SKM-1 treated with dmso at 0.1 percent for 144 hours (cell line): ENCODE data around the gene DOCK3.

Experiments
- DNase-seq: peaks from one replicate; lab custom pipeline; 2025; ENCODE audit not compliant: unreplicated experiment; lab: John Stamatoyannopoulos, UW

Gene DOCK3

DNA sequence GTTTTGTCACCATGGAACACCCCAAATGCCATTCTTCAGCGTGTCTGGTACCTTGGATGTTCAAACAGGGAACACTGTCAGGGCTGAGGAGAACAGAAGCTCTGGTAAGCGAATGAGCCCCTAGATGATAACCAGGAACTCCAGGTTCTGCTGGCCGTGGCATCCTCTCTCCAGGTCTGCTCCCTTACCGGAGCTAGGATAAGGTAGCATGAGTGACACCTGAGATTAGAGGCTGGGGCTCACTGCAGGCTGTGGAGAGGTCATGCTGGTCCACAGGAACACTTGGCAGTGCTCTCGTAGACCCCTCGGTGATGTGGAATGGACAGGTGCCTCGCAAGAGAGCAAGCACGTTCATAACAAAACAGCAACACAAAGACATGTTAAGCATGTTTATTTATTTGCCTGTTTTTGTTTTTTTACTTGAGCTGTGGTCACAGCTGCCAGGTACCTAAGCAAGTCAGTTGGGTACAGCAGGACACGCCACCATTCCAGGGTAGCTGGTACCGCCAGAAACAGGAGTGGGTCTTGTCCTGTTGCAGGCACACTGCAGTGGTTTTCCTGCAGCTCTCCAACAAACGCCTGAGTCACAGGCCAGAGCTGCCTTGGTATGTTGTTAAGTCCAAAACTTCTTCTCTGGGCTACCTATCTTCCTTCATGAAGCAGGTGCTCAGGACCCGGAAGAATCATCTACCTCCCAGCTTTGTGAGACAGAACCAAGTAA lies 720.9 kb downstream of the DOCK3 start:
- no peak for DNase-seq

DNA sequence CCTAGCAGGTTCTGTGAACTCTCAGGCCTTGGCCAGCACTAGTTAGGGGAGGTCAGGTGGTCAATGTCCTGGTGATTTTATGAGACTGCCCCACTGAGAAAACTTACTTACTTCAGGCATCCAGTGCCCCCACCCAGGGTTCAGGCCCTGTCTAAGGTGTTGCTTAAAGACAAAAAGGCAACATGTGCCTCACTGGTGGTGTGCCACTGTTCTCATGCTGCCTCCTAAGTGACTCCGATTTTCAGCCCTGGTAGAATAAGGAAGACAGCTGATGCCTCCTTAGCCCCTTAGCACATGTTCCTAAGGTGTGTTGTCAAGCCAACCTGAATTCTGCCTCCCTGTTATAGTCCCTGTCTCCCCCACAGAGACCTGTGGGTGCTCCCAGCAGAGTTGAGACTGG lies 721.7 kb downstream of the DOCK3 start:
- DNase-seq = no peak

DNA sequence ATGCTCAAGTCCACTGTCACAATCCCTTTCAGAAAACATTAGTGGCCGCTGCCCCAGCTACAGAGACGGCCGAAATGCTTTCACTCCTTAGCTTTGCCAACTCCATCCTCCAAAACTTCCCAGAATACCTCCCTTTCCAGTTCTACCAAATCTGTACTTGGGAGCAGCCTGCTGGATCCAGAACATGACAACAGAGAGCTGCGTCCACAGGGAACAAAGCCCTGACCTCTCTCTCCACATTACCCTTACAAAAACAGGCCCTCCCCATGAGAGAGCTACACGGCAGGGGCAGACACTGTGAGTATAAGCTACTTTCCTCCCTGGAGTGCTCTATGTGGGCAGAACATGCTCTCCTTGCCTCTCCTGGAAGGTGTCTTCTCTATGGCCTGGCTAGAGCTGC lies 722.7 kb downstream of the DOCK3 start:
- DNase-seq = no peak

DNA sequence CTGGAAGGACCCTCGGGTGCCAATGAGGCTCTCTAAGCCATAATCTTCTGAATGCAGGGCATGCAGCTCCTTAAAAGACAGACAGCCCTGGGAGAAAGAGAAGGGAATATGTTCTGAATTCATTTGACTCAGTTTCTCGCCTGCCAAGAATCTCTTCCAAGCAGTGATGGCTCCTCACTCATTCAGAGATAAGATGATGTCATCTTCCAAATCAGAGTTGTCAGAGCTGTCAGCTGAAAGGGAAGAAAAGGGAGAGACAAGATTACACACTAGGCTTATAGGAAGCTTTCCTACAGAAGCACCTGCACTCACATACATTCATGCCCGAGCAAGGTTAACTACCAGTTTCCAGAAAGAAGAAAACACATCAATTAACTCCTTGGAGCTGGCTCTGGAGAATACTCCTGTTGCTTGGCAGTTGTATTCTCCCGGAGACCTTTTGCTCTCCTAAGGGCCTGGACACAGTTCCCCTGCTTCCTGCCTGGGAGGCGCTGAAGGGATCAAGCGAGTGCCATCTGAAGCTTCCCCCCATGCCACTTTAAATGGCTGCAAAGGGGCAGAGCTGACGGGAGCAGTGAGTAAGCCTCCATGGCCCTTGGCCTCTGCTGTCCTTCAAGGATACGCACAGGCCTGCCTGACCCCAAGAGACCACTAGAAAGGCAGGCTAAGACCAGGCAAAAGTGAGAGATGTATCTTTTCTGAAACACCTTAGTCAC lies 724.0 kb downstream of the DOCK3 start:
- DNase-seq = no peak

DNA sequence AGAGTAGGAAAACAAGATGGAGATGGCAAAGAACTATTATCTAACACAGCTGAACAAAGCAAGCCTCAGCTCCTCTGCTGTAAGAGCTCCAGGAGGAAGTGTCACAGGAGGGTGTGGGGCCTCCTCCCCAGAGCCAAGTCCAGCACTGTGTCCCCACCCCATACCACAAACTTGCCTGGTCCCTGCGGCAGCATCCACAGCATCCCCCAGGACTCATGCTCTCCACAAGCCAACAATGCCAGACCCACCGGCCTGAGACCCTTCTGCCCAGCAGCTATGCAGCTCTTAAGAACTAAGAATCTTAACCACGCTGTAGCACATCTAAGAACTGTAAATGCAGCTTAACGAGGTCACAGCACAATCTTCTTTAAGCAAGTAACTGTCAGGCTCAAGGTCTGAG lies 725.4 kb downstream of the DOCK3 start:
- DNase-seq = no peak

DNA sequence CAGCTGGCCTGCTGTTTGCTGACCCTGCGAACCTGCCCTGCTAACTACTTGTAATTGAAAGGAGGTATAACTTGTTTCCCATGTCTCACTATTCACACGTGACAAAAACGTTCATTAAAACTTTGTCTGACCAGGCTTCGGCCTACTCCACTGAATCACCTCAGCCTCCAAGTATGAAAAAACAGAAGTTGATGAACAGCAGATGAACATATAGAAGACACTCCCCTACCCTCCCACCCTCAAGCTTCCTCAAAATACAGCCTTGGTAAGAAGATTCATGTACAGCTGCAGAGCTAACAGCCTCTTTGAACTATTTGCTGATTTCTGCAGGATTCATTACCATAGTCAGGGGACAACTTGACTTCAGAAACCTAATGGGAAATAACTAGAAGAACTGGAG lies 727.0 kb downstream of the DOCK3 start:
- peak; percentile 35 for DNase-seq

DNA sequence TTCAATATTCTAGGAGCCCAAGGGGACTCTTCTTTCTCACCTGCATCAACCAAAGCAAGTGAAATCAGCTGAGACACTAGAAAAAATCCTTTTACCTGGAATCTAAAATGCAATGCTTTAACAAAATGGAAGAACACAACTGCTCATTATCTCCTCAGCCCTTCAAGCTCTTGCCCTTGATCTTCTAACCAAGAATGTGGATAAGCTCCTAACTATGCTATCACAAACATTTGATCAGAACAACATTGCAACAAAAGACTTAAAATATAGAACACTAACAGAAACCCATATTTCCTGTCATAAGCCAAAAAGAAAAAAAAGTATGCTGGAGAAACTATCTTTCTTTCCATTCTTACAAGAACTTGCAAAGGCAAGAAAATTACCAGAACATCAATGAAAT lies 728.9 kb downstream of the DOCK3 start:
- DNase-seq = no peak

DNA sequence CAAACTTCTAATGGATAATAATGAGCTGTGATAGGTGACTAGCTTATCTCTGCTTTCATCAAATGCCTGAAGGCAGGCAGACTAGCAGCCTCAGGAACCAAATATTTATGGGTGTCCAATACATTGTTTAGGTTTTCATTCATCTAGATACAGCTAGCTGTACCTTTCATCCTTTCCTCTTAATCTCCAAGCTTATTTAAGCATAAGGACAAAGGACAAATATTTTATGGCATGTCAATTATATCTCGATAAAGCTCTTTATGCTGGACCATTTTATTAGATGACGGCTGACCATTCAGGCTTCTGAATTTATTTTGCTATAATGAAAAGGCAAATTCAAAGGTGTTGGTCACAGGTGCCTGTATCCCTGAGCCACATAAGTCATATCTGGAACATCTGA lies 733.3 kb downstream of the DOCK3 start:
- DNase-seq = no peak

DNA sequence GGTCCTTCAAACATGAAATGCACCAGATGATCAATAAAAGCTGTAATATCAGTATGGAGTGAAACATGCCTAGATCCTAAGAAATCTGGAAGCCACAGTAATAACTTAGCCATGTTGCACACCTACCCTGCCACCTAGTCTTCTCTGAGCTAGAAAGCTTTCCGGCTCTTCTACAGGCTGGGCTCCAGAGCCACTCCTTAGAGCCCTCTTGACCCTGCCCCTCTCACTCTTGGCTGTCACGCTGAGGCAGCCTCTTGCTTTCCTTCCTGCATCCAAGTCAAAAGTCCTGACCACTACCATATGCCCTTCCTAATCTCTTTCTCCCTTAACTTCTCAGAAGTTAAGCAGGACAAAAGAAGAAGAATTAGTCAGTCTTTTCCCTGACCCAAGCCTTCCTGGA lies 734.1 kb downstream of the DOCK3 start:
- no peak for DNase-seq

DNA sequence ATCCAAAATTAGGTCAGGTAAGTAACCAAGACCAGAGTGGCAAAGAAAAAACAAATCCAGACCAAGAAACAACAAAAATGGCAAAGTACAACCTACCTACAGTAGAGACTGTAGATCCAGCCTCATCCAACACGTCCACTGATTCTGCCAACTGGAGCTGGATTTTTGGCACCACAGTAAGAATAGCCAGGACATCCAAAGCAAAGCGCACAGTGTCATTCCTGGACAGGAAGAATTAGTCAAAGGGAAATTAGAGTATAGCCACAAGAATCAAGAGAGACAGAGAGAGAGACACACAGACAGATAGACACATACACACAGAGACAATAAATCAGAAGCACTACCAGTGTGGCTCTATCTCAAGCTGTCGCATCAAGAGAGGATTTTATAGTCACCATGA lies 747.5 kb downstream of the DOCK3 start:
- DNase-seq = no peak

DNA sequence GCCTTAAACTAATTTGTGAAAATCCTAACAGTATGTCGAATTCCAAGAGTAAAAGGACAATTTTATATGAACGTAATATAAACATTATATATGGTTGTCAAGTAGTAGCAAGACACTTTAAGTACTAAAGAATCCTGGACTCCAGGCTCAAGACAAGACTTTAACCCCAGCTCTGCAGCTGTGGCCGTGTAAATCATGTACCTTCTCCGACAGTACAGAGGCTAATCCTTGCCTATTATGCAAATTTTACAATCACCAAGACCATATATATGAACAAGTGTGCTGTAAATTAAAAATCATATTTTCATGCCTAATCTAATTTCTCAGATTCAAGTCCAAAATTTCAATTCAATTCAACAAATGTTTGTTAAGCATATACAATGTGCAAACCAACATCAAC lies 752.2 kb downstream of the DOCK3 start:
- DNase-seq = no peak

DNA sequence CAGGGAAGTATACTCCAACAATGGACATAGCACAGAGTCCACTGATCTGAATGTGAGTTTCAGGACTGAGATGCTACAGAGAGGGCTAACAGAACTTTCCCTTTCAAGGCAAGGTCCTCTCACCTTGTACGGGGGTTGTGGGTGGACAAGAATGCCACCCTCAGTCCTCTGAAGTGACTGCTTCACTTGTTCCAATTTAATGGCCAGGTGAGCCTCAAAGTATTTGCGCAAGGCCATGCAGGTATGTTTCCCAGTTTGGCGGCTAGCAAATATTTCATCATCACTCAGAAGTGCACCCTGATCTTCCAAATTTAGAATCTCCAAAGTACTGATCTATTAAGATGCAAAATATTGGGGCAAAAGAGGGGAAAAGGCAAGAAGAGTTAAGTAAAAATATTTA lies 754.4 kb downstream of the DOCK3 start:
- DNase-seq = no peak
